ENCODE measurements around the gene BCOR. TPM values are rescaled to one million over a fixed set of nuclear protein-coding genes. Genes with fewer than 3 reads are reported as not detected.

The BCOR gene
- total RNA-seq, 2 experiments from 2014 or later, result 48.0 to 64.3 TPM

DNA sequence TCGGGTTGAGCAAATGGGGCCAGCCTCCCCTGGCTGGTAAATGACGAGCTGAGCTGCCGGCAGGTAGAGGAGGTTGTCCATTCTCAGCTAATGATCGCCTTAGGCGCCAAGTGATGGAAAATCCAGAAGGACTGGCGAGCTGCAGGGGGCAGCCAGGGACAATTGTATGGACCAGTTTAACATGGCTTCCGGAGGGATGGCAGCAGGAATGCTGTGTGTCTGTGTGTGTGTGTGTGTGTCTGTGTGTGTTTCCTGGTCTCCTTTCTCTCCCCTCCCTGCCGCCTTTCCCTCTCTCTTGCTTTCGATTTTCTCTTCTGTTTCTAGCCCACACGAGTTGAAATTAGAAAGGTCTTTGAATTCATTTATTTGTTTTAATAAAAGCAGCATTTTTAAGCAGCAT lies 45.2 kb upstream of the BCOR start:
- no TSS peak for BruUV-seq (replicated peaks)
- no peak for DNase-seq (ENCODE audit: low spot score)
- CTCF ChIA-PET (ENCODE audit: unreplicated experiment), result no interaction called here
- H3K9me3 ChIP-seq (ENCODE audit: low read length), result no peaks in the 10 kb centered on the region
- H3K4me2 ChIP-seq (ENCODE audit: low read length), result no peak overlapping the region
- TF ChIP-seq, protein P1, sequence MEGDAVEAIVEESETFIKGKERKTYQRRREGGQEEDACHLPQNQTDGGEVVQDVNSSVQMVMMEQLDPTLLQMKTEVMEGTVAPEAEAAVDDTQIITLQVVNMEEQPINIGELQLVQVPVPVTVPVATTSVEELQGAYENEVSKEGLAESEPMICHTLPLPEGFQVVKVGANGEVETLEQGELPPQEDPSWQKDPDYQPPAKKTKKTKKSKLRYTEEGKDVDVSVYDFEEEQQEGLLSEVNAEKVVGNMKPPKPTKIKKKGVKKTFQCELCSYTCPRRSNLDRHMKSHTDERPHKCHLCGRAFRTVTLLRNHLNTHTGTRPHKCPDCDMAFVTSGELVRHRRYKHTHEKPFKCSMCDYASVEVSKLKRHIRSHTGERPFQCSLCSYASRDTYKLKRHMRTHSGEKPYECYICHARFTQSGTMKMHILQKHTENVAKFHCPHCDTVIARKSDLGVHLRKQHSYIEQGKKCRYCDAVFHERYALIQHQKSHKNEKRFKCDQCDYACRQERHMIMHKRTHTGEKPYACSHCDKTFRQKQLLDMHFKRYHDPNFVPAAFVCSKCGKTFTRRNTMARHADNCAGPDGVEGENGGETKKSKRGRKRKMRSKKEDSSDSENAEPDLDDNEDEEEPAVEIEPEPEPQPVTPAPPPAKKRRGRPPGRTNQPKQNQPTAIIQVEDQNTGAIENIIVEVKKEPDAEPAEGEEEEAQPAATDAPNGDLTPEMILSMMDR (conservative IDR thresholded peaks at IDR 0.05; ENCODE audit: low read length), result no peak
- no peak for TF ChIP-seq EZH2phosphoT487 (IDR thresholded peaks at IDR 0.05; ENCODE audit: borderline replicate concordance, low read depth, low read length)
- peaks cover 41% of the 10 kb centered on the region for H3K4me1 ChIP-seq (ENCODE audit: insufficient read depth, low read length, poor library complexity, severe bottlenecking)
- no peaks in the 10 kb centered on the region for H3K79me2 ChIP-seq (ENCODE audit: insufficient read depth, low read depth, low read length)
- H2AFZ ChIP-seq (ENCODE audit: low read length), result no peak overlapping the region
- H3K4me3 ChIP-seq (ENCODE audit: low read depth, low read length, poor library complexity, severe bottlenecking), result no peak overlapping the region
- H3K27ac ChIP-seq (ENCODE audit: low read depth, low read length, poor library complexity, severe bottlenecking), result no peak overlapping the region
- intact Hi-C loops (cut with micrococcal nuclease; ENCODE audit: unreplicated experiment), result no loop called here
- H3K9me2 ChIP-seq (ENCODE audit: insufficient read depth, low read length), result no peaks in the 10 kb centered on the region
- H3K36me3 ChIP-seq (ENCODE audit: insufficient read depth, low read length), result no peaks in the 10 kb centered on the region
- H4K20me1 ChIP-seq (ENCODE audit: insufficient read depth, low read length), result no peaks in the 10 kb centered on the region
- POLR2A ChIA-PET, result interaction anchor here (1.6 kb wide), 1 partner anchor 12 kb away, joined by 4 read pairs; no protein-coding TSS in a partner anchor

DNA sequence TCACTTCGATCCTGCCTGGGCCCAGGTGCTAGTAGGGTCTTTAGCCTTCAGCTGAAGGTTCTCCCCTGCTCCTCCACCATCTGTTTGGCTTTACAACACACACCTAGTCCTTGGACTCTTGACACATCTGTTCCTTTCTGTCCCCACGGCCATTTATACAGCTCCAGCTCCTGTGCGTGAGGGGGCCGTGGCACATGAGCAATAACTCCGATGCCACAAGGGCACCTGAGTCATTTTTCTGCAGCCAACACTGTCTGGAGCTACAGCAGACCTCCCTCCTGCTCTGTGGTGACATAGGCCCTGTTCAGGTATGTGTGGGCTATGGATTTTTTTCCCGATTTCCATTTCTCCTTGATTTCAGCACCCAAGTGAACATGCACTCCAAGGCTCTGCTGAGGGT lies 44.7 kb upstream of the BCOR start:
- Histone ChIP-seq H3K9me3 (ENCODE audit: low read length) (no peaks in the 10 kb centered on the region), H3K9me2 (ENCODE audit: insufficient read depth, low read length) (no peaks in the 10 kb centered on the region), H3K27ac (ENCODE audit: low read depth, low read length, poor library complexity, severe bottlenecking) (no peak overlapping the region), H3K4me2 (ENCODE audit: low read length) (no peak overlapping the region), H2AFZ (ENCODE audit: low read length) (no peak overlapping the region), H3K79me2 (ENCODE audit: insufficient read depth, low read depth, low read length) (no peaks in the 10 kb centered on the region), H3K4me1 (ENCODE audit: insufficient read depth, low read length, poor library complexity, severe bottlenecking) (peaks cover 36% of the 10 kb centered on the region), H4K20me1 (ENCODE audit: insufficient read depth, low read length) (no peaks in the 10 kb centered on the region), H3K36me3 (ENCODE audit: insufficient read depth, low read length) (no peaks in the 10 kb centered on the region), H3K4me3 (ENCODE audit: low read depth, low read length, poor library complexity, severe bottlenecking) (no peak overlapping the region)
- TF ChIP-seq EZH2phosphoT487 (IDR thresholded peaks at IDR 0.05; ENCODE audit: borderline replicate concordance, low read depth, low read length), result no peak
- TSS peak; percentile 20 for BruUV-seq (replicated peaks)
- no peak for DNase-seq (ENCODE audit: low spot score)
- intact Hi-C loops (cut with micrococcal nuclease; ENCODE audit: unreplicated experiment), result no loop called here
- CTCF ChIA-PET (ENCODE audit: unreplicated experiment), result no interaction called here
- POLR2A ChIA-PET, result interaction anchor here (0.6 to 1.6 kb wide), 3 partner anchors 11 to 29 kb away, joined by 3 to 5 read pairs (median 4); no protein-coding TSS in a partner anchor

DNA sequence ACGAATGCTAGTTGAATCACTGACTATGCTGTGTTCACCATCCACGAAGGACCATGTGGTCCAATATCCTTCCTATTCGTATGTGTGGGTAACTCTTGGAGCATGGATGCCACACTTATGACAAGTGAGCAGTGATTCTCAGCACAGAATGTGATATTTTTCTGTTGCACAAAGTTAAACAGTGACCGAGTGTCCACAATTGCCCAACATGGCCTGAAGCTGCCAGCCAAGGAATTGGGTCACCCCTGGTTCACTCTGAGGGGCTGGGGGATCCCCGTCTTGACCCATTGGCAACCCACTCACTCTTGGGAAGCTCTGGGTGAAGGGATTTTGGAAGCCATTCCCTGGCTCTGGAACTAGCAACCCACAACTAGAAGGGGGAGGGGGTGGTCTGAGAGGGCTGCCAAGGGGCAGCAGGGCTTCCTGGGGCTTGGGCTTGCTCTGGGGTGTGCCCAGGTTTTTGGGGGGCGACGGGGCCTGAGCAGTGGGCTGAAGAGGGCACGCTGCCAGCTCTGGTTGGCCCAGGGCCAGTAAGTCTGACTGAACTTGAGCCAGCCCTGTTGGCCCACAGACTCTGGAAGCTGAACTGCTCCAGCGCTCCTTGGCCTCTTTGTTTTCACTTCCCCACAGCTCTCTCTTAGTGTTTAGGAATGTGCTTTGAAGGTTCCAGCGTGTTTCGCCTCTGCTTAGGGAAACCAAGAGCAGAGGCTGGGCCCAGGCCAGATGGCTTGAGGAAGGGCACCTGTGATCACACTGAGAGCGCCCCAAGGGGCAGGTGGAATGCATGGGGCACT lies 43.1 kb upstream of the BCOR start:
- peak; percentile 19 for DNase-seq (ENCODE audit: low spot score)
- ChIA-PET CTCF (ENCODE audit: unreplicated experiment) (interaction anchor here (0.8 kb wide), 1 partner anchor 13 kb away, joined by 3 read pairs; no protein-coding TSS in a partner anchor), POLR2A (interaction anchor here (0.6 to 1.6 kb wide), 3 partner anchors 8 to 13 kb away, joined by 3 to 5 read pairs (median 4); no protein-coding TSS in a partner anchor)
- BruUV-seq (replicated peaks), result no TSS peak
- no peak overlapping the region for H3K4me2 ChIP-seq (ENCODE audit: low read length)
- H3K27ac ChIP-seq (ENCODE audit: low read depth, low read length, poor library complexity, severe bottlenecking), result no peak overlapping the region
- no peaks in the 10 kb centered on the region for H3K9me2 ChIP-seq (ENCODE audit: insufficient read depth, low read length)
- peaks cover 20% of the 10 kb centered on the region for H3K4me1 ChIP-seq (ENCODE audit: insufficient read depth, low read length, poor library complexity, severe bottlenecking)
- H3K36me3 ChIP-seq (ENCODE audit: insufficient read depth, low read length), result no peaks in the 10 kb centered on the region
- no peak overlapping the region for H2AFZ ChIP-seq (ENCODE audit: low read length)
- no peaks in the 10 kb centered on the region for H4K20me1 ChIP-seq (ENCODE audit: insufficient read depth, low read length)
- no peaks in the 10 kb centered on the region for H3K79me2 ChIP-seq (ENCODE audit: insufficient read depth, low read depth, low read length)
- intact Hi-C loops (cut with micrococcal nuclease; ENCODE audit: unreplicated experiment), result no loop called here
- H3K4me3 ChIP-seq (ENCODE audit: low read depth, low read length, poor library complexity, severe bottlenecking), result no peak overlapping the region
- H3K9me3 ChIP-seq (ENCODE audit: low read length), result no peaks in the 10 kb centered on the region
- TF ChIP-seq, protein P1 (conservative IDR thresholded peaks at IDR 0.05; ENCODE audit: low read length), result no peak
- TF ChIP-seq EZH2phosphoT487 (IDR thresholded peaks at IDR 0.05; ENCODE audit: borderline replicate concordance, low read depth, low read length), result no peak
